GM13977 (cell line): Measurements from ENCODE around the gene PTPRM.

Experiments
- DNase-seq: peaks from one replicate; pipeline ENCODE4 v3.0.0; 2012; ENCODE audit warnings: low spot score
- CTCF ChIP-seq: IDR thresholded peaks from 2 replicates; pipeline ENCODE4 v1.5.1; 2012; ENCODE audit warnings: mild to moderate bottlenecking, control low read depth; ENCODE audit not compliant: insufficient read depth; ENCODE audit errors: extremely low read depth, missing control alignments
- in situ Hi-C: fragments of 300-500 bp; cut with MboI; formaldehyde crosslinking; loops from one replicate; pipeline ENCODE4 v1.12.0; 2022; ENCODE audit warnings: low sequenced_read_pairs, low pct_unique_long_range_greater_than_20kb, mixed read lengths, inconsistent platforms; ENCODE audit not compliant: unreplicated experiment

PTPRM gene

GRCh38 chr18:7848054-7848412, 280.9 kb downstream of the PTPRM start:
- DNase-seq: no peak
- in situ Hi-C loops: no loop called here
- TF ChIP-seq CTCF: no peak

GRCh38 chr18:7850446-7850845, 283.3 kb downstream of the PTPRM start:
- DNase-seq: no peak
- TF ChIP-seq CTCF: no peak
- in situ Hi-C loops: no loop called here

- no peak for DNase-seq
- in situ Hi-C loops: no loop called here
- no peak for TF ChIP-seq CTCF
Observed at GRCh38 chr18:7855028-7855427, 287.9 kb downstream of the PTPRM start.

GRCh38 chr18:7855671-7856070, 288.6 kb downstream of the PTPRM start:
- no peak for TF ChIP-seq CTCF
- no peak for DNase-seq
- in situ Hi-C loops: no loop called here

GRCh38 chr18:7856116-7856515, 289.0 kb downstream of the PTPRM start:
- no peak for DNase-seq
- no peak for TF ChIP-seq CTCF
- in situ Hi-C loops: no loop called here

- in situ Hi-C loops: no loop called here
- TF ChIP-seq CTCF: no peak
- no peak for DNase-seq
Observed at GRCh38 chr18:7856733-7857132, 289.6 kb downstream of the PTPRM start.

- no peak for TF ChIP-seq CTCF
- no peak for DNase-seq
- in situ Hi-C loops: no loop called here
Observed at GRCh38 chr18:7857562-7857961, 290.4 kb downstream of the PTPRM start.
